CD4-positive, CD25-positive, alpha-beta regulatory T cell (primary cell): ENCODE results near the gene GLRX5. TPM values are rescaled to one million over a fixed set of nuclear protein-coding genes. Genes with fewer than 3 reads are reported as not detected.

Experiments
- ATAC-seq, 2 donors: fragments of 150-1000 bp; cut with Tn5 transposase; one replicate each; pipeline ENCODE4 v1.10.0; 2021; ENCODE audit warnings: low read depth in 2 of 2, moderate number of reproducible peaks in 2 of 2, moderate library complexity in 1 of 2
- DNase-seq, 3 donors: peaks; one replicate each; pipeline versions ENCODE4 v3.0.0 to v3.0.0-alpha.2; 2012 to 2022; ENCODE audit warnings: mixed read lengths in 1 of 3
- H3K27ac ChIP-seq: one replicate; pipeline ENCODE4 v1.7.0; 2013; ENCODE audit warnings: mild to moderate bottlenecking, low read length; ENCODE audit not compliant: insufficient read depth, poor library complexity, severe bottlenecking
- H3K27me3 ChIP-seq: one replicate; pipeline ENCODE4 v1.7.0; 2013; ENCODE audit warnings: low read length; ENCODE audit not compliant: control insufficient read depth, insufficient read depth
- H3K36me3 ChIP-seq: one replicate; pipeline ENCODE4 v1.7.0; 2013; ENCODE audit warnings: mild to moderate bottlenecking, low read length, moderate library complexity; ENCODE audit not compliant: control insufficient read depth, insufficient read depth
- H3K4me1 ChIP-seq: 2 replicates; pipeline ENCODE4 v1.7.0; 2013; ENCODE audit warnings: mild to moderate bottlenecking, low read length; ENCODE audit not compliant: insufficient read depth, control insufficient read depth, poor library complexity, severe bottlenecking
- H3K4me3 ChIP-seq: one replicate; pipeline ENCODE4 v1.7.0; 2013; ENCODE audit warnings: low read depth, mild to moderate bottlenecking, low read length, moderate library complexity
- H3K9me3 ChIP-seq, 2 experiments: 1 replicate in 1 of 2; 2 replicates in 1 of 2; pipeline ENCODE4 v1.7.0; 2013; ENCODE audit warnings: low read length in 2 of 2, mild to moderate bottlenecking in 1 of 2, moderate library complexity in 1 of 2; ENCODE audit not compliant: control insufficient read depth in 2 of 2
- H3K27ac Mint-ChIP-seq, 3 donors: one replicate each; pipeline ENCODE4 v1.8.0; 2020 to 2022; ENCODE audit warnings: mild to moderate bottlenecking in 3 of 3, mixed read lengths in 3 of 3, moderate library complexity in 2 of 3
- H3K27me3 Mint-ChIP-seq: one replicate; pipeline ENCODE4 v1.8.0; 2022; ENCODE audit warnings: mild to moderate bottlenecking, mixed read lengths
- H3K36me3 Mint-ChIP-seq: one replicate; pipeline ENCODE4 v1.8.0; 2020; ENCODE audit warnings: mixed read lengths
- H3K4me1 Mint-ChIP-seq, 4 donors: one replicate each; pipeline ENCODE4 v1.8.0; 2020 to 2022; ENCODE audit warnings: mixed read lengths in 4 of 4, mild to moderate bottlenecking in 1 of 4
- H3K4me3 Mint-ChIP-seq, 4 donors: one replicate each; pipeline ENCODE4 v1.8.0; 2020 to 2022; ENCODE audit warnings: mild to moderate bottlenecking in 4 of 4, mixed read lengths in 4 of 4, moderate library complexity in 3 of 4
- H3K9me3 Mint-ChIP-seq, 7 donors: one replicate each; pipeline ENCODE4 v1.8.0; 2020 to 2022; ENCODE audit warnings: mixed read lengths in 7 of 7, mild to moderate bottlenecking in 3 of 7, moderate library complexity in 2 of 7
- polyA plus RNA-seq, 4 donors: library from polyadenylated mRNA; unstranded; fragments of 300-500 nt; fragmentation: Illumina TruSeq; gene quantifications; one replicate each; pipeline ENCODE4 v1.2.3, GENCODE V29; 2021
- total RNA-seq: library from RNA; stranded (reverse); gene quantifications from one replicate; pipeline ENCODE4 v1.2.3, GENCODE V29; 2022

GLRX5 gene
- total and polyA plus RNA-seq, 5 donors from 2014 or later = 18.1 to 71.9 (median 55.7) TPM

DNA sequence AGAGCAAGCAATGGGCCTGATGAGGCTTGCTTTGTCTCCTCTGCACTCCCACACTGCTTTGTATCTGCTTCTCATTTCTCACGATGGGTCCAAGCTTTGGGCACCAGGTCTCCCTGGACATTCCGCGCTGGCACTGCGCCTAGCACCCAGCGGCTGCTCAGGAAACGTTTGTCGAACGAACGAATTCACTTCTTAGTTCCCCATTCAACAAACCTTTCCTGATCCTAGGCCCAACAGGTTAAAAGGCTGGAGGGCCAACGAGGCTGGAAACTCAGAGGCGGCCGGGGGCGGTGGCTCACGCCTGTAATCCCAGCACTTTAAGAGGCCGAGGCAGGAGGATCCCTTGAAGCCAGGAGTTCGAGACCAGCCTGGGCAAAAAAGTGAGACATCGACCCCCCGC, 1.0 kb upstream of the GLRX5 start:
- peak overlapping the region; percentile 81 for H3K4me3 ChIP-seq
- Mint-ChIP-seq H3K27ac (peak overlapping the region; percentile 79 to 98 (median 96)), H3K4me1 (peaks cover 39 to 74% (median 65%) of the 10 kb centered on the region in 4 donors), H3K36me3 (peaks cover 3% of the 10 kb centered on the region), H3K9me3 (peaks cover 0 to 3% (median 0%) of the 10 kb centered on the region in 7 donors), H3K27me3 (no peaks in the 10 kb centered on the region), H3K4me3 (peak overlapping the region; percentile 90 to 96 (median 94))
- H3K4me1 ChIP-seq = peaks cover 58% of the 10 kb centered on the region
- peak overlapping the region; percentile 93 for H3K27ac ChIP-seq
- DNase-seq = no peak
- H3K36me3 ChIP-seq = peaks cover 2% of the 10 kb centered on the region
- H3K9me3 ChIP-seq = no peaks in the 10 kb centered on the region
- ATAC-seq = no peak
- H3K27me3 ChIP-seq = no peaks in the 10 kb centered on the region

- ATAC-seq (no peak), DNase-seq (peak in 1 of 3 donors; percentile 31)
- H3K36me3 ChIP-seq = no peaks in the 10 kb centered on the region
- Mint-ChIP-seq H3K27me3 (no peaks in the 10 kb centered on the region), H3K9me3 (peaks cover 0 to 3% (median 0%) of the 10 kb centered on the region in 7 donors), H3K27ac (peak overlapping the region; percentile 86 to 95 (median 88)), H3K4me1 (peaks cover 37 to 81% (median 66%) of the 10 kb centered on the region in 4 donors), H3K36me3 (peaks cover 3% of the 10 kb centered on the region), H3K4me3 (peak overlapping the region; percentile 90 to 96 (median 94))
- no peaks in the 10 kb centered on the region for H3K27me3 ChIP-seq
- H3K4me1 ChIP-seq = peaks cover 58% of the 10 kb centered on the region
- peak overlapping the region; percentile 82 for H3K4me3 ChIP-seq
- H3K27ac ChIP-seq = peak overlapping the region; percentile 33
- H3K9me3 ChIP-seq = no peaks in the 10 kb centered on the region
These were observed 574 bp downstream of the GLRX5 start for GRCh38 chr14:95535226-95536021.

GRCh38 chr14:95536036-95536593, 1.3 kb downstream of the GLRX5 start:
- H3K4me1 Mint-ChIP-seq = peaks cover 44 to 80% (median 67%) of the 10 kb centered on the region in 4 donors
- no peak for ATAC-seq
- Histone ChIP-seq H3K36me3 (no peaks in the 10 kb centered on the region), H3K9me3 (no peaks in the 10 kb centered on the region), H3K27ac (no peak overlapping the region), H3K27me3 (no peaks in the 10 kb centered on the region), H3K4me3 (peak overlapping the region; percentile 82), H3K4me1 (peaks cover 54% of the 10 kb centered on the region)
- no peaks in the 10 kb centered on the region for H3K27me3 Mint-ChIP-seq
- no peak for DNase-seq
- peak overlapping the region; percentile 90 to 96 (median 93) for H3K4me3 Mint-ChIP-seq
- peaks cover 3% of the 10 kb centered on the region for H3K36me3 Mint-ChIP-seq
- peak overlapping the region; percentile 23 to 95 (median 86) for H3K27ac Mint-ChIP-seq
- peaks cover 0 to 3% (median 0%) of the 10 kb centered on the region in 7 donors for H3K9me3 Mint-ChIP-seq

DNA sequence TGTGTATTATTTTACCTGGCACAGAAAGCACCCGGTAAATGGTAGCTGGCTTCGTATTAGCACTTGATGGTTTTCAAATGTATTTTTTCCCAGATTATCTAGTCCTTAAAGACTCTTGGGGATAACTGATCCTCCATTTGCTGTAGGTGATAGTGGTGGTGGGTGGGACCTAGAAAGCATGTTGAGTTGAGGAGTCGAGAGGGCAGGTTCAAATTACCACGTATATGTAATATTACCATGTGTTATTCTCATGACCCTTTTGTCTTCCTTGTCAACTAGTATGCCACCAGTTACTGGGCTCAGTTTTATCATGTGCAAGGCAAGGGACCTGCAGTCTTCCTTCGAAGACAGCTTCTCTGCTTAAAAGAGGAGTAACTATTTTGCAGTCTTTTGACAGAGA, 1.8 kb downstream of the GLRX5 start:
- H3K4me1 Mint-ChIP-seq = peaks cover 46 to 78% (median 64%) of the 10 kb centered on the region in 4 donors
- Histone ChIP-seq H3K27me3 (no peaks in the 10 kb centered on the region), H3K36me3 (no peaks in the 10 kb centered on the region), H3K9me3 (no peaks in the 10 kb centered on the region), H3K4me3 (peak overlapping the region; percentile 82), H3K4me1 (peaks cover 51% of the 10 kb centered on the region), H3K27ac (no peak overlapping the region)
- peak overlapping the region; percentile 90 to 96 (median 93) for H3K4me3 Mint-ChIP-seq
- H3K9me3 Mint-ChIP-seq = peaks cover 0 to 3% (median 0%) of the 10 kb centered on the region in 7 donors
- H3K36me3 Mint-ChIP-seq = peaks cover 3% of the 10 kb centered on the region
- ATAC-seq (no peak), DNase-seq (no peak)
- no peaks in the 10 kb centered on the region for H3K27me3 Mint-ChIP-seq
- peak overlapping the region in 1 of 3 donors; percentile 86 for H3K27ac Mint-ChIP-seq

DNA sequence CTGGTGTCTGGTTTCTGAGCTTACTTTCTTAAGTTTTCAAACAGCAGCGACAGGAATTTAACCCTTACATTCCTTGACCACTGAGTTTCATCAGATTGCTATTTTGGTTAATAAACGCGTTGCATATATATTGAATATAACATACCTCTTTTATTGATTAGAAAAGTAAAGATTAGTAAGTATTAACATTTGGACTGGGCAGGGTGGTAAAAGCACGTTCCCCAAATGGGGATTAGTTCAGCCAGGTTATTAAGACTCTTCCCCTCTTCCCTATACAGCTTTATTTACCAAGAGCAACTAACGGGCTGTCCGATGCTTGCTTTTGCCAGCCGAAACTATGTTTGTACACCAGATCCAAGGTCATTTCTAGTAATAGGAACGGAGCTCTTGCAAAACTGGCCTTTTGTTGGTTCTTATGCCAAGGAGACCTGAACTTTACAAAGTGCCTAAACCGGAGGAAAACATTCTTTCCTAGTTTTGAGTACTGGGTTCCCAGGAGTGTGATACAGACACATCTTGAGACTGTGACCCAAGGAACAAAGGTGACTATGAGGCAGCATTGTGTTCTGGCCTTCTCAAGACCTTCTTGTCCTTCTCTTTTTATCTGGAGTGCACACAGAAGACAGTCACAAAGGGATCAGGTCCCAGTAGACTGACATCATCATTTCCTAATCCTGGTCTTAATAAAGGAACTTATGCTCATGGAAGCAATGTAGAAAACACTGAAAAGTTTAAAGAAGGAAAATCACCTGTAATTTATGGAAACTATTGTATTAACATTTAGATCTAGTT, 2.6 kb downstream of the GLRX5 start:
- Histone ChIP-seq H3K9me3 (no peaks in the 10 kb centered on the region), H3K4me1 (peaks cover 42% of the 10 kb centered on the region), H3K27me3 (no peaks in the 10 kb centered on the region), H3K27ac (no peak overlapping the region), H3K4me3 (no peak overlapping the region), H3K36me3 (no peaks in the 10 kb centered on the region)
- Mint-ChIP-seq H3K4me3 (peak overlapping the region in 3 of 4 donors; percentile 49 to 96 (median 92)), H3K4me1 (peaks cover 46 to 76% (median 60%) of the 10 kb centered on the region in 4 donors), H3K27ac (no peak overlapping the region), H3K36me3 (no peaks in the 10 kb centered on the region), H3K9me3 (peaks cover 0 to 3% (median 0%) of the 10 kb centered on the region in 7 donors), H3K27me3 (no peaks in the 10 kb centered on the region)
- no peak for DNase-seq
- ATAC-seq = no peak

- peaks cover 33 to 63% (median 47%) of the 10 kb centered on the region in 4 donors for H3K4me1 Mint-ChIP-seq
- peak overlapping the region in 2 of 3 donors; percentile 13 to 20 for H3K27ac Mint-ChIP-seq
- no peaks in the 10 kb centered on the region for H3K27me3 Mint-ChIP-seq
- DNase-seq (no peak), ATAC-seq (no peak)
- H3K9me3 Mint-ChIP-seq = peaks cover 0 to 3% (median 0%) of the 10 kb centered on the region in 7 donors
- no peaks in the 10 kb centered on the region for H3K36me3 Mint-ChIP-seq
- Histone ChIP-seq H3K4me1 (peaks cover 28% of the 10 kb centered on the region), H3K27me3 (no peaks in the 10 kb centered on the region), H3K9me3 (no peaks in the 10 kb centered on the region), H3K36me3 (peaks cover 3% of the 10 kb centered on the region), H3K27ac (no peak overlapping the region), H3K4me3 (no peak overlapping the region)
- peak overlapping the region in 1 of 4 donors; percentile 92 for H3K4me3 Mint-ChIP-seq
These were observed 4.1 kb downstream of the GLRX5 start for GRCh38 chr14:95538801-95539509.
